ENCODE measurements around the gene SPIRE1. TPM values are rescaled to one million over a fixed set of nuclear protein-coding genes. Genes with fewer than 3 reads are reported as not detected.

SPIRE1 gene
- total and polyA plus RNA-seq, 7 donors: 15.5 to 82.3 (median 39.6) TPM

DNA sequence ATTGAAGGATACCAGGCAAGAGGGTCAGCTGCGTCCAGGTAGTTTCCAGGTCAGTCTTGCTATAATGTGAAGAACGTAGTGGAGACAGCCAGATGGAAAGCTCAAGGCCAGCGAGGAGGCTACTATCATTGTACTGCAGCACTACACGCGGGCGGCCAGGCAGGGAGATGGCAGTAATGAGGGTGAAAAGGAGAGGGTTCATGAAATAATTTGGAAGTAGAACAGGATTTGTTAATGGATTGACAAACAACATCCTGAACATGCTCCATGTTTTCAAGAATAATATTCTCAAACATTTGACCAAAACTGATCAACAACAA lies 17.1 kb downstream of the SPIRE1 start:
- Histone ChIP-seq H3K36me3 (ENCODE audit: insufficient read depth in 1 of 2, low read depth in 1 of 2) (no peaks in the 10 kb centered on the region), H3K27me3 (ENCODE audit: insufficient read depth in 3 of 3, low read length in 2 of 3) (no peaks in the 10 kb centered on the region), H3K9me3 (no peaks in the 10 kb centered on the region), H3K27ac (peak overlapping the region; percentile 53), H3K4me3 (no peak overlapping the region), H3K4me1 (peaks cover 28% of the 10 kb centered on the region)
- ATAC-seq: peak in 1 of 4 donors; percentile 5
- TF ChIP-seq, protein P1, sequence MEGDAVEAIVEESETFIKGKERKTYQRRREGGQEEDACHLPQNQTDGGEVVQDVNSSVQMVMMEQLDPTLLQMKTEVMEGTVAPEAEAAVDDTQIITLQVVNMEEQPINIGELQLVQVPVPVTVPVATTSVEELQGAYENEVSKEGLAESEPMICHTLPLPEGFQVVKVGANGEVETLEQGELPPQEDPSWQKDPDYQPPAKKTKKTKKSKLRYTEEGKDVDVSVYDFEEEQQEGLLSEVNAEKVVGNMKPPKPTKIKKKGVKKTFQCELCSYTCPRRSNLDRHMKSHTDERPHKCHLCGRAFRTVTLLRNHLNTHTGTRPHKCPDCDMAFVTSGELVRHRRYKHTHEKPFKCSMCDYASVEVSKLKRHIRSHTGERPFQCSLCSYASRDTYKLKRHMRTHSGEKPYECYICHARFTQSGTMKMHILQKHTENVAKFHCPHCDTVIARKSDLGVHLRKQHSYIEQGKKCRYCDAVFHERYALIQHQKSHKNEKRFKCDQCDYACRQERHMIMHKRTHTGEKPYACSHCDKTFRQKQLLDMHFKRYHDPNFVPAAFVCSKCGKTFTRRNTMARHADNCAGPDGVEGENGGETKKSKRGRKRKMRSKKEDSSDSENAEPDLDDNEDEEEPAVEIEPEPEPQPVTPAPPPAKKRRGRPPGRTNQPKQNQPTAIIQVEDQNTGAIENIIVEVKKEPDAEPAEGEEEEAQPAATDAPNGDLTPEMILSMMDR (IDR thresholded peaks at IDR 0.05): no peak
- DNase-seq: no peak
- intact Hi-C loops (cut with DNase I): no loop called here
- WGBS, 3 donors: 90 to 100% (median 93%) methylated on average over 6 of the region's 6 CpGs

DNA sequence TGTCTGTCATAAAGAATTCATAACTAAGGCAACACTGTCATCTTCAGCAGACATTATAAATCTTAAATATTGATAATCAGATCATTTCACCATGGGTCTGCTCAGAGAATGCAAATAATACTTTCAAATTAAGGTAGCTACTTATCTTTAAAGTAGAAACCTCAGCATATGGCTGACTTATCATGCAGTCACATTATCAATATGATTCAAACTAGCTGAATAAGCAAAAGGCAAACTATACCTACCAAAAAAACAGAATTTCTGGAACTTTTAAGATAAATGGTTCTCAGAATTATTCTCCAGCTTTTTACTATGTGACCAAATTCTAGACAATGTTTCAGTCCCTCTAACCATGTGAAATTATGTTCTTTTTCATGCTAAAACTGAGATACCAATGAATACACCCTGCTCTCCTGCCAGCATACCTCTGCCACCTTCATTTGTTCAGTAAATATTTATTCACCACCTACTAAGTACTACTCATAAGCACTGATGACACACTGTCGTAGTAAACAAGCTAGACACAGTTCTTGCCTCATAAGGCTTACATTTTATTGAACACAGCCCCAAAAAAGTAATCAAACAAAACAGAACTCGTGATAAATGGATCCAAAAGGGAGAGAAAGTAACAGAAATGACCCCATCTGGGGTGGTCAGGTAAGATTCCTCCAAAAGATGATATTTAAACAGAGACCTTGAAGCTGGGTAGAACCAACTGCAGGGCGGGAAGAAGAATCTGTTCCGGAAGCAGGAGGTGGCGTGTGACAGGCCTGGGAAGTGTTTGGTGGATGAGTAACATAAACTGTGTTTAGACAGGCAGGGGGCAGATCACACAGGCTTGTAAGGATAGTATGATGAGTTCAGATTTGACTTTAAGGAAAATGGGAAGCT lies 17.7 kb downstream of the SPIRE1 start:
- peak overlapping the region; percentile 53 for H3K27ac ChIP-seq
- no peaks in the 10 kb centered on the region for H3K27me3 ChIP-seq (ENCODE audit: insufficient read depth in 3 of 3, low read length in 2 of 3)
- intact Hi-C loops (cut with DNase I): loop anchor here in 1 of 2 donors (10.0 kb wide), 1 partner anchor 55 kb away; no protein-coding TSS in a partner anchor
- no peaks in the 10 kb centered on the region for H3K36me3 ChIP-seq (ENCODE audit: insufficient read depth in 1 of 2, low read depth in 1 of 2)
- DNase-seq (no peak), ATAC-seq (peak; percentile 70 to 86 (median 81))
- H3K4me3 ChIP-seq: no peak overlapping the region
- peaks cover 22% of the 10 kb centered on the region for H3K4me1 ChIP-seq
- 79 to 92% (median 91%) methylated on average over 5 of the region's 5 CpGs for WGBS, 3 donors
- TF ChIP-seq, protein P1 (IDR thresholded peaks at IDR 0.05): no peak
- no peaks in the 10 kb centered on the region for H3K9me3 ChIP-seq

DNA sequence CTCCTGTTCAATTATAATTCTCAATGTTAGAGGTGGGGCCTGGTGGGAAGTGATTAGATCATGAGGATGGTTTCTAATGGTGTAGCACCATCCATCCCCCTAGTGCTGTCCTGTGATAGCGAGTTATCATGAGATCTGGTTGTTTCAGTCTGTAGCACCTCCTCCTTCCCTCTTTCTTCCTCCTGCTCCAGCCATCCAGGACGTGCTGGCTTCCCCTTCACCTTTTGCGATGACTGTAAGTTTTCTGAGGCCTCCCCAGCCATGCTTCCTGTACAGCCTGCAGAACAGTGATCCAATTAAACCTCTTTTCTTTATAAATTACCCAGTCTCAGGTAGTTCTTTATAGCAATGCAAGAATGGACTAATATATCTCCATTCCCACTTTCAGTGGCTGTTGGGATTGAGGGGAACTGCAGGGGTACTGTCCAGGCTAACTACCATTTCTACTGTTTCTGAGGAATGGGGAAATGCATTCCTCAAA lies 19.2 kb downstream of the SPIRE1 start:
- H3K4me1 ChIP-seq: peaks cover 19% of the 10 kb centered on the region
- TF ChIP-seq, protein P1 (IDR thresholded peaks at IDR 0.05): no peak
- no peak for DNase-seq
- WGBS, 3 donors: 67 to 89% (median 80%) methylated on average over 3 of the region's 3 CpGs
- H3K4me3 ChIP-seq: no peak overlapping the region
- intact Hi-C loops (cut with DNase I): loop anchor here in 1 of 2 donors (10.0 kb wide), 1 partner anchor 54 kb away; no protein-coding TSS in a partner anchor
- ATAC-seq: no peak
- H3K27ac ChIP-seq: no peak overlapping the region
- peaks cover 0 to 1% of the 10 kb centered on the region in 2 donors for H3K36me3 ChIP-seq (ENCODE audit: insufficient read depth in 1 of 2, low read depth in 1 of 2)
- no peaks in the 10 kb centered on the region for H3K9me3 ChIP-seq
- H3K27me3 ChIP-seq (ENCODE audit: insufficient read depth in 3 of 3, low read length in 2 of 3): no peaks in the 10 kb centered on the region

DNA sequence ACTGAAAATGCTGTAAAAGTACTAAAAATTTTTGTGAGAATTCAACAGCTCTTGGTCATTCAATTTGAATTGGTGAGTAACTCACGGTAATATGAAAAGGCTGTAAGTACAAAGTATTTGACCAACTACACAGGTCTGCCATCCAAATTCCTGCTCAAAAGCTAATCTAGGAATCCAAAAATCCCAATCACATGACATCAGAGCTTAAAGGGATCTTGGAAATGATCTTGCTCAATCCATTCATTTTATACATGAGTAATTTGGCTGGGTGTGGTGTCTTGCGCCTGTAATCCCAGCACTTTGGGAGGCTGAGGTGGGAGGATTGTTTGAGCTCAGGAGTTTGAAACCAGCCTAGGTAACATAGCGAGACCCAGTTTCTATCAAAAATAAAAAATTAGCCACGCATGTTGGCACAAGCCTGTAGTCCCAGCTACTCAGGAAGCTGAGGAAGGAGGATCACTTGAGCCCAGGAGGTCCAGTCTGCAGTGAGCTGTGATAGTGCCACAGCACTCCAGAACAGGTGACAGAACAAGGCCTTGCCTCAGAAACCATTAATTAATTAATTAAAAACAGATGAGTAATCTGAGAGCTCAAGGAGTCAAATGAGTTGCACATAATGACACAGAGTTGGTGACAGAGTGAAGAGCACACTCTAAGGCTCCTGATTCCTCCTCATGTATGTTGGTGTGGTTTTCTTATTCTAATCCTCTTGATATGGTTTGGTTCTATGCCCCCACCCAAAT lies 19.8 kb downstream of the SPIRE1 start:
- Histone ChIP-seq H3K27me3 (ENCODE audit: insufficient read depth in 3 of 3, low read length in 2 of 3) (no peaks in the 10 kb centered on the region), H3K27ac (no peak overlapping the region), H3K4me1 (peaks cover 13% of the 10 kb centered on the region), H3K36me3 (ENCODE audit: insufficient read depth in 1 of 2, low read depth in 1 of 2) (peaks cover 0 to 7% of the 10 kb centered on the region in 2 donors), H3K9me3 (no peaks in the 10 kb centered on the region), H3K4me3 (no peak overlapping the region)
- WGBS, 3 donors: 96 to 99% (median 97%) methylated on average over 4 of the region's 4 CpGs
- intact Hi-C loops (cut with DNase I): loop anchor here in 1 of 2 donors (10.0 kb wide), 1 partner anchor 53 kb away; no protein-coding TSS in a partner anchor
- DNase-seq (no peak), ATAC-seq (no peak)
- TF ChIP-seq, protein P1 (IDR thresholded peaks at IDR 0.05): no peak
